Breast epithelium (tissue), 4 donors: Measurements from ENCODE around the gene PPP1R7. TPM values are rescaled to one million over a fixed set of nuclear protein-coding genes. Genes with fewer than 3 reads are reported as not detected.

Source experiments
- DNase-seq, 2 donors: peaks; one replicate each; pipeline ENCODE4 v3.0.0-alpha.2; 2019; ENCODE audit warnings: low spot score in 2 of 2
- H3K27ac ChIP-seq, 2 donors: fragments of 200-600 bp; sonication (generic) in 1 of 2; one replicate each; pipeline ENCODE4 v1.5.1; 2016 to 2019; ENCODE audit warnings: mild to moderate bottlenecking in 1 of 2
- H3K27me3 ChIP-seq, 2 donors: fragments of 200-600 bp; sonication (generic) in 1 of 2; one replicate each; pipeline versions ENCODE4 v1.5.1 to v1.6.0; 2017 to 2019; ENCODE audit warnings: control low read depth in 1 of 2, mild to moderate bottlenecking in 1 of 2
- H3K36me3 ChIP-seq: fragments of 200-600 bp; one replicate; pipeline ENCODE4 v1.5.1; 2019
- H3K4me1 ChIP-seq, 2 donors: fragments of 200-600 bp; sonication (generic); one replicate each; pipeline ENCODE4 v1.5.1; 2016 to 2019; ENCODE audit warnings: control low read depth in 1 of 2
- H3K4me3 ChIP-seq, 3 donors: fragments of 200-600 bp; sonication (generic); 1 replicate in 2 of 3; 2 replicates in 1 of 3; pipeline ENCODE4 v1.5.1; 2016 to 2019; ENCODE audit warnings: mild to moderate bottlenecking in 3 of 3, moderate library complexity in 2 of 3
- H3K9me3 ChIP-seq, 2 donors: fragments of 200-600 bp; sonication (generic) in 1 of 2; one replicate each; pipeline ENCODE4 v1.5.1; 2016 to 2019; ENCODE audit warnings: control low read depth in 1 of 2
- CTCF ChIP-seq, 3 donors: fragments of 450-650 bp; IDR thresholded peaks; one replicate each; pipeline ENCODE4 v1.5.1; 2016 to 2017; ENCODE audit warnings: antibody characterized with exemption in 3 of 3, mild to moderate bottlenecking in 3 of 3, moderate library complexity in 3 of 3
- POLR2A ChIP-seq: fragments of 450-650 bp; IDR thresholded peaks from one replicate; pipeline ENCODE4 v1.6.1; 2016; ENCODE audit warnings: antibody characterized with exemption, mild to moderate bottlenecking, moderate library complexity
- POLR2AphosphoS5 ChIP-seq, 3 donors: sonication (generic); formaldehyde crosslinking; IDR thresholded peaks; one replicate each; pipeline ENCODE4 v1.6.1; 2017; ENCODE audit warnings: antibody characterized with exemption in 3 of 3
- intact Hi-C: fragments of 100-400 bp; cut with DNase I; formaldehyde crosslinking; loops from one replicate; pipeline ENCODE4 v1.15.1; 2023; ENCODE audit warnings: low total_unique reads
- total RNA-seq, 3 donors: library from RNA; depleted of rRNA; stranded (reverse); fragments of >200 nt; gene quantifications; one replicate each; pipeline ENCODE4 v1.1.0, GENCODE V29; 2016

The PPP1R7 gene
- total RNA-seq, 3 donors from 2014 or later, result 39.4 to 50.9 (median 43.6) TPM

- Histone ChIP-seq H3K27me3 (no peaks in the 10 kb centered on the region), H3K36me3 (no peaks in the 10 kb centered on the region), H3K9me3 (no peaks in the 10 kb centered on the region), H3K27ac (no peak overlapping the region), H3K4me3 (peak overlapping the region in 2 of 3 donors; percentile 73 to 88), H3K4me1 (peaks cover 0 to 9% of the 10 kb centered on the region in 2 donors)
- no peak for DNase-seq
- intact Hi-C loops, result no loop called here
- TF ChIP-seq CTCF (IDR thresholded peaks at IDR 0.05), result no peak
- TF ChIP-seq POLR2AphosphoS5 (IDR thresholded peaks at IDR 0.05), result no peak
- TF ChIP-seq POLR2A, result no peak
Observed at GRCh38 chr2:241219030-241219382, 68.7 kb downstream of the PPP1R7 start.

- no peak overlapping the region for H3K4me3 ChIP-seq
- DNase-seq, result no peak
- H3K36me3 ChIP-seq, result no peaks in the 10 kb centered on the region
- H3K9me3 ChIP-seq, result no peaks in the 10 kb centered on the region
- H3K27ac ChIP-seq, result no peak overlapping the region
- no peaks in the 10 kb centered on the region for H3K27me3 ChIP-seq
- intact Hi-C loops, result no loop called here
- TF ChIP-seq POLR2A (no peak), POLR2AphosphoS5 (IDR thresholded peaks at IDR 0.05) (no peak), CTCF (IDR thresholded peaks at IDR 0.05) (no peak)
- peaks cover 3 to 13% of the 10 kb centered on the region in 2 donors for H3K4me1 ChIP-seq
Observed at GRCh38 chr2:241219856-241220356, 69.6 kb downstream of the PPP1R7 start.

GRCh38 chr2:241223211-241224017 lies 73.1 kb downstream of the PPP1R7 start:
- H3K36me3 ChIP-seq, result no peaks in the 10 kb centered on the region
- H3K27me3 ChIP-seq, result no peaks in the 10 kb centered on the region
- intact Hi-C loops, result no loop called here
- H3K27ac ChIP-seq, result no peak overlapping the region
- no peak overlapping the region for H3K4me3 ChIP-seq
- no peak for DNase-seq
- TF ChIP-seq POLR2A, result no peak
- no peak for TF ChIP-seq POLR2AphosphoS5 (IDR thresholded peaks at IDR 0.05)
- TF ChIP-seq CTCF (IDR thresholded peaks at IDR 0.05), result no peak
- H3K9me3 ChIP-seq, result no peaks in the 10 kb centered on the region
- peaks cover 3 to 13% of the 10 kb centered on the region in 2 donors for H3K4me1 ChIP-seq

GRCh38 chr2:241224018-241224850 lies 74.0 kb downstream of the PPP1R7 start:
- H3K9me3 ChIP-seq, result no peaks in the 10 kb centered on the region
- H3K36me3 ChIP-seq, result peaks cover 5% of the 10 kb centered on the region
- TF ChIP-seq POLR2A (no peak), CTCF (IDR thresholded peaks at IDR 0.05) (no peak), POLR2AphosphoS5 (IDR thresholded peaks at IDR 0.05) (no peak)
- H3K27me3 ChIP-seq, result no peaks in the 10 kb centered on the region
- intact Hi-C loops, result no loop called here
- no peak overlapping the region for H3K4me3 ChIP-seq
- H3K27ac ChIP-seq, result no peak overlapping the region
- peaks cover 3 to 7% of the 10 kb centered on the region in 2 donors for H3K4me1 ChIP-seq
- DNase-seq, result no peak
